ENCODE results near the gene TSPEAR.

The TSPEAR gene

DNA sequence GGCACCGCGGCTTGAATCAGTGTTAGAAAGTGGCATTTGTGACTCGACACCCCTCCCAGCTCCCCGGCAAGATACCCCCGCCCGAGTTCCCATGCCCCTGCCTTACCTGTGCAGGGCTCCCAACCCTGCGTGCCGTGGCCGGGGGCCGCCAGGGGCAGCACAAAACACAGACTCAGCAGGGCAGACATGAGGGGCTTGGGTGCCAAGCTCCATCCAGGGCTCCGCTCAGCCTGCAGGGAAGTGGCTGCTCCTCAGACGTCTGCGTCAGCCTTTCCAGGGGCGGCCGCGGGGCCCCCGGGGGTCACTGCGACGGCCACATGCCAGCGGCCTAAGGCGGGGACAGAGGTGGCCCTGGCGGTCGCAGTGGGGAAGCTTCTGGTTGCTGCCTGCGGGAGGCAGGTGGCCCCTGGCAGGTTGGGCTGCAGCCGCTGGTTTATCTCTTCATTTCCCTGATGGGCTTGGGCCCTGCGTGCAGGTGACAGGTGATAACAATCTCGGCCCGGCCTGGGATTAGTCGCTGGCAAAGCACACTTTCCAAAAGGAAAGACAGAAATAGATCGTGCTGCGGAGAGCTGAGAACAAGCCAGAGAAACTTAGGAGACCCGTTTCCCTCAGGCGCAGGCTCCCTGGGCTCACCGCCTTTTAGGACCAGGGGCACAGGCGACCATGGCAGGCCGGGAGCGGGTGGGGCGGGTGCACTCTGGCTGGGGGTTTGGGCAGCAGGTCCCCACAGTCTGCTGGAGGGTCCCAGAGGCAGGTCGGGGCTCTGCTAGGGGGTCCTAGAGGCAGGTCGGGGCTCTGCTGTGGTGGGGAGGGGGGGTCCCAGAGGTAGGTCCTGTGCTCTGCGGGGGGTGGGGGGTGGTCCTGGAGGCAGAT lies at the start of gene TSPEAR:
TSS of gene TSPEAR (minus strand) at position 246 of the 876 bp plus-strand sequence. CDS start at position 188, 58 bp downstream.
- no peak for DNase-seq

DNA sequence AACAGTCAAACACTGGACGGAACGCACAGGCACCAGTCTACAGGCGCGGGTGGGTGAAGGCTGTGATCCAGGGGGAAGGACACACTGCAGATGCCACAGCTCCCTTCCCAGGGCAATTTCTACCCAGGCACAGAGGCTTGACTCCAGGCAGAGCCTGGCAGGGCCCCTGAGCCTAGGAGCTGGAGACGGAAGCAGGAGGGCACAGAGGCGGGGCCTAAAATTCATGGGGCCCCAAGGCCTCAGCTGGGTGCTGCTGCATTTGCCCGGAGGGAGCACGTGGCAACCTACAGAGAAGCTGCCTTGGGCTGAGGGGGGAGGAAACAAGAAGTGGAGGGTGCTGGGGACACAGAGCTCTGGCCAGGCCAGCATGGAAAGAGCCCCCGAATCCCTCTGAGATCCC lies 49.0 kb upstream of the TSPEAR start:
- DNase-seq = no peak

DNA sequence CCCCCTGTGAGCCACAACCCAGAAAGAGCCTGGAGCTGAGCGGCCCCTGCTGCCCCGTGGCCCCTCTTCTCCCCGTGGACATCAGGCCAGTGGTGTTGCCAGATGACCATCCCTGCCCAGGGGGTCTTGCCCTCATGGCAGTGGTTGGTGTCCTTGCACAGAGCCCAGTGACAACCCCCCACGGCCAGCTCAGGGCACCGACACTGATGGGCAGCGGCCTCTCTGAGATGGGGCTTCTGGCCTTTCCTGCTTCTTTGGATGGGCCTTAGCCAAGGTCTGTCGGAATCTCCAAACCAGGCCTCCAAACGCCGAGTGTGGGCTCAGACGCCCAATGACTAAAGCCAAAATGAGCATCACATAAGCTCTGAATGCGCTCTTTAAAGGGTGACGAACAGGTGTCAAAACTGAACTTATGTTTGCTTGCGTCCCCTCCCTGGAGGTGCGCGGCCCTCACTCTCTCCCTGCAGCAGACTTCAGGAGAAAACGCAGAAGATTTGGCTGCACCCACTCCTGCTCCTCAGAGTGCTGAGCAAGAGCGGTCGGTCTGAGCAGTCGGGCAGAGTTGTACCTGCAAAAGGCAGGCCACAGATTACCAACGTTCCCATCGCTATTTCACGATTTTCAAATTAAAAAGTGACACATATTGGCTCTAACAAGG lies 48.4 kb upstream of the TSPEAR start:
- DNase-seq = no peak

DNA sequence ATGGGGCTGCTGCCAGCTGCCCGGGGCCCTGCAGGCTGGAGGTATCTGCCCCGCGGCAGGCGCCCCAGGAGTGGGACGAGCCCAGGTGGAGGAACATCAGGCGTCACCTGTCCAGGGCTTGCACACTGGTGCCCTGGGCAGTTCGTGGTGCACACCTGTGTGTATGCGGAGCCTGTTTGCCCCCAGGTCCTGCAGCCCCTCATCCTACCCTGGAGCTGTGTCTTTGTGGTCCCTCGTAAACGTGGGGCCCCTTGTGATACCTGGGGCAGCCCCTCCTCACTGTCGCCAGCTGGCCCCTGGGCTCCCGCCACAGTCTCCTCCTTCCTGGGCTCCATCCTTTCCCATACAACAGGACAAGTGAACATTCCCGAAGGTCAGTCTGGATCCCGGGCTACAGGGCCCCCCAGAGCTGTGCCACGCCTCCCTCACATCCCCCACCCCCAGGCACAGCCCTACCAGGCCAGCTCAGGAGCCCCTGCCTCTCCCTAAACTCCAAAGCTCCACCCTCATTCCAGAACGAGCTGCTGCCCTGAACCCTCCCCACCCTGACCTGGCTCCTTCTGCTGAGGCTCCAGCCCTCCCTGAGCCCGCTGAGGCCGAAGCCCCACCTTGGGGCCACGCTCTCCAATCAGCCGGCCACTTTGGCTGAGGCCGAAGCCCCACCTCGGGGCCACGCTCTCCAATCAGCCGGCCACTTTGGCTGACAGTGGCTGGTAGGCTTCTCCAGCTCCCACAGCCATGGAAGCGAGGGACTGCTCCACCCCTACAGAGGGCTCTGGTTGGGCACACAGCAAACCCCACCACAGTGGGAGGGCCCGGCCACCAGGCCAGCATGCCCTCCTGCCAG lies 47.6 kb upstream of the TSPEAR start:
- DNase-seq = no peak

DNA sequence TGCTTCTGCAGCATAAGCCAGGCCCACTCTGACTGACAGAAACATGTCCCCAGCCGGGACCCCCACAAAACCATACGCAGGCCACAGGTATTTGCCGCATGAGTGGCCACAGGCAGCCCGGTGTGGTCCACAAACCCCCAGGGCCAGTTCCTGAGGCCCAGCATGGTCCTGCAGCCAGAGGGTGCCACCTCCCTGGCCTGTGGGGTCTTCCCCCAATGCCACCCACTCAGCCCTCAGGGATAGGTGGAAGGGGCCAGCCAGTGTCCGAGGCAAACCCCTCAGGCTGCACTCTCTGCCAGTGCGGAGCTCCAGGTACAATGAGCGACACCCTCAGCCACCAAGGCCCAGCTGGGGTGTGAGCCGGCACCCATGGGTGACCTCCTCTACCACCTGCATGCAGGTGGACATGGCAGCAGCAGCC lies 46.8 kb upstream of the TSPEAR start:
- no peak for DNase-seq

DNA sequence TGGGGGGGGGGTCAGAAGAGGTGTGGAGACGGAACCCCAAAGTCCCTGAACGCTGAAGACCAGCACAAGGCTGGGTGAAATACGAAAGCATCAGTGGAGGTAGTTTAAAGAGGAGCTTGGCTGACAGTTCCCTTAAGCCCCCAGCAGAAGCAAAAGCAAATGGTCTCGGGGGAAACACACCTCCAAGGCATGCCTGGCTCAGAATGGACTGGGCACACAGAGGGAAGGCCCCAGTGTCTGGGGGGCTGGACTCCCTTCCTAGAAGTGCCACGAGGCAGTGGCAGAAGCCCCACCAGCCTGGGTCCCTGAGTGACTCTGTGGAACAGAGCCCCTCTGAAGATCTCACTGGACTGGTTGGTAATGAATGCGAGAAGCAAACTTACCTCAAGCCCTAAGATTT lies 46.4 kb upstream of the TSPEAR start:
- DNase-seq = no peak

DNA sequence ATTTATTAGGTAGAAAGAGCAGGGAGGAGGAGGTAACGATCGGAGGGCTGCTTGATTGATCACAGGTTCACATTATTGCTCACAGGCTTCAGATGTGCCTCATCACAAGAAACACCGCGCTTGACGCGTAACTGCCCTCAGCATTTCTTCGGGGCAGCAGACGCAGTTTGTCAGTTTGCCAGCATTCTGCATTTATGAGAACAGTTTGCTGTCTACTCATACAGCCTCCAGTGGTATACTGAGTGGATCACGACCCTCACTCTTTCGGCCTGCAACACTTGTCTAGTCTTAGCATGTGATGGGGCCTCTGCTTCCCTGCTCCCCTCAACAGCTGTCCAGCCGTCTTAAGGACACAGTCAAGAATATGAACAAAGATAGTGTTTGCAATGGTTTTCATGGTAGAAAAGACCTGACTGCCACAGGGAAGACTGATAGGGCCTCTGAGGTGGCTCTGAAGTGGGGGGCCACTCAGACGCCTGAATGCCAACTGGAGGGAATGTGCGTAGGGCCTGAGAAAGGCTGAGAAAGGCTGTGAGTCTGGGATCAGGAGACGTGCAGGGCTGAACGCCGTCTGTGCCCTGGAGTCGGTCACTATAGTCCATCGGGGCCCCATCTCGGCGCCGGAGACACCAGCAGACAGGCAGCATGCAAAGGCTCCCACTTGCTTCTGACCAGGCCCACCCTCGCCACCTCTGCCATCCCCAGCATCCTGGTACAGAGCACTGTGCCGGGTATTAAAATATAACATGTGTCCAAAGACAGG lies 45.2 kb upstream of the TSPEAR start:
- no peak for DNase-seq

DNA sequence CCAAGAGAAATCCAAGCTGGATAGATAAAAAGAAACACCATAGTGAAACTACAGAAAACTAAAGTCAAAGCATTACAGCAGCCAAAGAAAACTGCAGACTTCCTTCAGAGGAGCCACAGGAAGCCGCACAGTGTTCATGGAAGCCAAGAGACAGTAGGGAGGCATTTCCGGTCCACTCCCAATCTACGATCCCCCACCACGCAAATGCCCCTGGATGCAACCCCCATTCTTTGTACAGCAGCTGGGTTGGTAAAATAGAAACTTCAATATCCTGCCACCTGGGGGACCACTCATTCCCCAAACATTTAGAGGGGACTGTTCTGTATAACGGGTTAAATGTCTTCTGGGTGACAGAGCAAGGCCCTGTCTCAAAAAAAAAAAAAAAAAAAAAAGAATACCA lies 43.9 kb upstream of the TSPEAR start:
- DNase-seq = no peak

DNA sequence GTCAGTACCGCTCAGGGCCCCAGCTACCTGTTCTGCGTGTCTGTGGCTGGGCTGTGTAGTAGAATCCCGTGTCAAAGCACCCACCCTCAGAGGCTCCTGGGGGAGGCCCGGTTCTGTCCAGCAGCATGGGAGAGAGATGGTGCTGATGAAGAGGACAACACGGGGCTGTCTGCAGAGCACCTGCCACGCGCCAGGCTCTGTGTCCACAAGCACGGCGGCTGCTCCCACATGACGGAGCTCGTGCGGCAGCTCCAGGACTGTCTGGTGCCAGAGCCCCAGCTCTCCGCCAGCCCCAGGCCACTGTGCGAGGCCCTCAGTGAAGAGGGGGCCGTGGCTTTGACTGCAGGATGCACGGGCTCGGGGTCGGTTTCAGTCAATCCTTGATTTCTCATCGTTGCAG lies 42.0 kb upstream of the TSPEAR start:
- no peak for DNase-seq

DNA sequence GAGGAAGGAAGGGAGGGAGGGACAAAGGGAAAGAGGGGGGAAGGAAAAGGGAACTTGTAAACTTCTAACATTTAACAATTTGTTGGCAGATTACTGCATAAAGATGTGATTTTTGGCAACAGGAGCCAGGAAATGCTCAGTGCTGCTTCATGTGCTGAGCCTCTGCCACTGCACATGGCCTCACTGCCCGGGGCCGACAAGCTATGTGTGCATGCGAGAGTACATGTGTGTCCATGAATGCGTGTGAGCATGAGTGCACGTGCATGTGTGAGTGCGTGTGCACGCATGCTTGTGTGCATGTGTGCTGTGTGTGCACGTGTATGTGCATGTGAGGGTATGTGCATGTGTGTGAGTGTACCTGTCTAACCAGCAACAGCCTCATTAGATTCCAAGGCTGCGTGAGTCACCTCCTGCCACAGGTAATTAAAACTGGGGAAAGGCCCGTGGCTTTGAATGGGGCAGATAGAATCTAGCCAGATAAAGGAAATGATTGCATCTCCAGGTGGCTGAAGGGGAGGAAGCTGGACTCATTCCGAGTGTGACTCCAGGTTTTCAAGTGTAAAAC lies 41.4 kb upstream of the TSPEAR start:
- no peak for DNase-seq

DNA sequence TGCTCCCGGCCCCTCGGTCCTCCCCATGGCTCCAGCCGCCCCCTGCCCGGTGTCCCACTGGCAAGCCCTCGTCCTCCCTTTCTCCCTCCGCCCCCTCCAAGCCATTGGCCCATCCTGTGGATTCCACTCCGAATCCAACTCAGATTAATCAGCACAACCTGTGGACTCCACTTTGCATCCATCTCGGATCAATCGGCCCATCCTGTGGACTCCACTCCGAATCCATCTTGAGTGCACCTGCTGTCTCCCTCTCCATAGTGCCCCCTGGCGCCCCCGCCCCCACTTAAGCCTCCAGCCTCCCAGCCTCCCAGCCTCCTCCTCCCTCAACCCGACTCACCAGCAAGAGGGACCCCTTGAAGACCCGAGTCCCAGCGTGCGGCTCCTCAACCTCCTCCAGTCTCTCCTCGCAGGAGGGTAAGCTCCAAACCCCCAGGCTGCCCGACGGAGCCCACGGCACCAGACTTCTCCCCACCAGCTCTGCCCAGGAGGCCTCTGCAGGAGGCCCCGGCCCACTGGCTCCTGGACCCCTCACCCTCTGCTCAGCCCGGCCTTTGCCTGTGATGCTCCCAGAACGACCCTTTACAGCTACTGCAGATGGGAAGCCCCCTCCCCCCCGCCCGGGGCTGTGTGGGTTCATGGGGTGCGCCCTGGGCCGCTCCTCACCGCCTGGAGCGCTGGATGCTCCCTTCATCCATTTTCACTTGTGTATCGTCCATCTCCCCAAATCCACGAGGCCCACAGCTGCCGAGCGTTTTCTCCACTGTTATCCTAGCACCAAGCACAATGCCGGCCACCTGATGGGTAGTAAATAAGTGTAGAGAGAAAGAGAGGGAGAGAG lies 40.6 kb upstream of the TSPEAR start:
- DNase-seq = no peak

DNA sequence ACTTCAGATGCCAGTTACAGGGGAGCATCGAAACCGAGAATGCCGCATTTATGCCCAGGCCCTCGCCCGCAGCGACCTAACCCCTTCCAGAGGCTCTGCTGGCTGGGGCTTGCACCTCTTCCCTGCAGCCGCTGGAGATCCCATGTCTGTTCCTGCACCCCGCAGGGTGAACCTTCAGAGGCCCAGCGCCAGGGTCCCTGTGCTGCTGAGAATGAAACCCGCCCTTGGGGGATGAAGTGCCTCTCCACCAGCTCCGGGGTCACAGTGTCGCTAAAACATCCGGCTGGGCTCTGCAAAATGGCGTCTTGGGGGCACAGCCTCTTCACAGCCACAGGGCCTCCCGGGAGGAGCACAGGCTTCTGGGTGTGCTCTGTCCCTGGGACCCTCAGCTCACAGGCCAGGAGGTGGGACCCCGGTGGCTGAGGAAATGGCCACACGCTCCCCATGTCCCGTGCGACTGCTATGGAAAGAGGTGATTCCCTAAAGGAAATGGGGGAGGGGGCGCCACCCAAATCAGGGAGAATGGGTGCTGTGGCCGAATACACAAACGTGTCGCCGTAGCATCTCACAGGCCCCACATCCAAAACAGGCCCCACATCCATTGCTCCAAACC lies 39.9 kb upstream of the TSPEAR start:
- no peak for DNase-seq

DNA sequence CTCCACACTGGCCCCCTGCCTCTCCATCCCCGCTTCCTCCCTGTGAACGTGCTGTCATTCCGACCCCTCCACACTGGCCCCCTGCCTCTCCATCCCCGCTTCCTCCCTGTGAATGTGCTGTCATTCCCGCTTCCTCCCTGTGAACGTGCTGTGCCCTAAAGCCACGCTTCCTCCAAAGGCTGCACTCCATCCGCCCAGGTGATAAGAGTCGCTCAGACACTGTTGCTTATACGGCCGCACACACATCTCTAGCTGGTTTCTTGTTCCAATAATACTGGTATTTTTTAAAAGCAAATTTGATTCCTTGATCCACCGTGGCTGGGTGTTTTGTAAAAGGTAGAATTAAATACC lies 39.3 kb upstream of the TSPEAR start:
- DNase-seq = no peak

DNA sequence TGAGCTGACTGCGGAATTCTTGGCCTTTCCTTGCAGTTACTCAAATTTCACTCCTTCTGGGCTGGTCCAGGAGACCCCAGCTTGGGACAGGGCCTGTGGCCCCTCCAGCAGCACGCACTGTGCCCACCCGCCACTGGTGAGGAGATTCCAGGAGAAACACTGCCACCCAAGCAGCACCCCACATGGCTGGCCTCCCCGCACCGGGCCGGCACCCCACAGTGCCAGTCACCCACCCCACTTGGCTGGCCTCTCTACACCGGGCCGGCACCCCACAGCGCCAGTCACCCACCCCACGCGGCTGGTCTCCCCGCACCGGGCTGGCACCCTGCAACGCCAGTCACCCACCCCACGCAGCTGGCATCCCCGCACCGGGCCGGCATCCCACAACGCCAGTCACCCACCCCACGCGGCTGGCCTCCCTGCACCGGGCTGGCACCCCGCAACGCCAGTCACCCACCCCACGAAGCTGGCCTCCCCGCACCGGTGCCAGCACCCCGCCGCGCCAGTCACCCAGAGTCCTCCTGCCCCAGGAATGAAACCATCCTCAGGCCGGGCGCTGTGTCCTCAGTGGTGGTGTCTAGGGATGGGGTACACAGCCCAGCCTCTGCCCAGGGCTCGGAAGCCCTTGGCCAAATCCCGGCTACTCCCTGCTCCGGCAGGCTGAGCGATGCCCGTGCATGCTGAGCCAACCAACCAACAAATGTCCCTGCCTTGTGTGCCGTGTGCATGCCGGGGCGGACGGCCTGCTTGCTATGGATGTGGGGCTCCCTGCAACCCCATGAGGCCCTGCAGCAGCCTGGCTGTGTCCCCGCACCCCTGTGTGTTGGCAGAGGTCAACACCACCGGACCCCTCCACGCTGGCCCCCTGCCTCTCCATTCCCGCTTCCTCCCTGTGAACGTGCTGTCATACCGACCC lies 38.6 kb upstream of the TSPEAR start:
- DNase-seq = no peak

DNA sequence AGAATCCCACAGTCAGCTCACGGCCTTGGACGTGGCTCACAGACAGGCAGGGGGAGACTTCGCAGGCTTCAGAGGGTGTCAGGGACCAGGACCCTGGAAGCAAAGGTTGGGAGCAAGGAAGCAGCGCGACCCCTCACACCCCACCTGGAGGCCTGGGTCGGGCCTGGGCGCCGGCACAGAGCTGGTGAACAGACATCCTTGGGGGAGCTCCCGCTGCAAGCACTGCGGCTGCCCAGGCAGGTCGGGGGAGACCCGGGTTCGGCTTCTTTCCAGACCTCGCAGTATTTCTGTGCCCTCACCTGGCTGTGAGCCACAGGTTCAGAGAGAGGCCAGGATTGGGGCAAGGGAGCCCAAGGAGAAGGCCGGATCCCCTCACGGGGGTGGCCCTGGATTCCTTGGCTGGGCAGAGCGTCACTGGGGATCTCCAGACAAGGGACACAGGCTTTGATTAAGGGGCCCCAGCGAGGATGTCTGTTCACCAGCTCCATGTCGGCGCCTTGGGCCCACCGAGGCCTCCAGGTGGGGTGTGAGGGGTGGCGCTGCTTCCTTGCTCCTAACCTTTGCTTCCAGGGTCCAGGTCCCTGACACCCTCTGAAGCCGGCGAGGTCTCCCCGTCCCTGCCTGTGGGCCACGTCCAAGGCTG lies 37.9 kb upstream of the TSPEAR start:
- DNase-seq = no peak

DNA sequence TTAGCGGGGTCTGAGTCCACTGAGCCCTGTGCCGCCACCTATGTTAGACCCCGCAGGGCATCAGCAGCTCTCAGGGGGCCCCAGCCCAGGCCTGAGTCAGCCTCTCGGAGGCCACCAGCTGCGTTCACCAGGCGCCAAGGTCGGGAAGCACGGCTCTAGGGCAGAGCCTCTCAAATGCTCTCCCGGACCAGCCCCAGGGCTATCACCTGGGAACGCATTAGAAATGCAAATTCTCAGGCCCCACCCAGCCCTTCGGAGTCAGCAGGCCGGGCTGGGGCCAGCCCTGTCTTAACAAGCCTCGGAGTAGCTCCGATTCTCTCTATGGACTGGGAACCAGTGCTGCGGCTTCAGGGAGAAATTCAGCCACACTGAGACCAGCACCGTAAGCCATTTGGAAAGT lies 37.2 kb upstream of the TSPEAR start:
- DNase-seq = no peak

DNA sequence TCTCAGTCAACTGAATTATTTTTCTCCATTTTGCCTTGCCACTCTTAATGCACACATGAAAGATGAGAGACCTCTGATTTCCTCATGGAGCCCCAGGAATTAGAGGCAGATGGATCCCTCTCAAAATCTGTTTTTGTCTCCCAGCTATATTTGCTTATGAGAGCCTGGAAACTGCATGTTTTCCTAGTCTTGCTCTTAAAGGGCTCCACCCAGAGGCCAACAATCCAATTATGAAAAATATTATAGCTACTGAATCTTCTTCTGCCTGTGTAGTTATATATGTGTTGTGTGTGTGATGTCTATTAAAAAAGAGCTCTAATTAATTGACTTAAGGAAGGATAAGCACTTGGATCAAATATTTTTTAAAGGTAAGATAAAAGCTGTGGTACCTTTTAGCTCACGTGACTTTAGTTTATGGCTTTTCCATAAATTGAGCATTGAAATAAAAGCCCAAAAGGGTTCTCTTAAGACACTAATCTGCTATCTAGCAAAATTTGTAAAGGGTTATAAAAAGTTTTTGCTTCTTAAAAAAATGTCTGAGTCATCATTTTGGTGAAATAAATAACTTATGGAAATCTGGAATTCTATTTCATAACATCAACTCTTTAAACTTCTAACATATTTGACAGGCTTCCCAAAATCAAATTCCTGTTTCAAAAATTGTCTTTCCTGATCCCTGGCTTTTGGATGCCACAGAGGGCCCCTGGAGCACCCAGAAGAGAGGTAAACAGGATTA lies 31.2 kb upstream of the TSPEAR start:
- DNase-seq = no peak

DNA sequence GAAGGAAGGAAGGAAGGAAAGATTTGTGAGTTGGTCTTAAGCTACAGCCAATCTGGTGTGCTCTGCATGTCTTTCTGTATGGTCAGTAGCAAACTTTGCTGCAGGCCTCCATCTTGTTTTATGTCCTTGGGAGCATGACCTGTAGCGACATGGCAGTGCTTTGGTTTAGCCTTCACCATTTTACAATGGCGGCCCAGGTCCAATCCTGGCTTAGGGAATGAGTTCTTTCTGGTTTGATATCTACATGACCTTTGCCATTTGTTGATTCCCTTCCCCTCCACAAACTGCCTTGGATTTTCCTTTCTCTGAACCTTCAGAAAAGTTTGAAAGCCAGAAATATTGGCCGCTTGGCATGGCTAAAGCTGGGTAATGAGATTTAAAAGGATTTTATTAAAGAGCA lies 30.5 kb upstream of the TSPEAR start:
- no peak for DNase-seq

DNA sequence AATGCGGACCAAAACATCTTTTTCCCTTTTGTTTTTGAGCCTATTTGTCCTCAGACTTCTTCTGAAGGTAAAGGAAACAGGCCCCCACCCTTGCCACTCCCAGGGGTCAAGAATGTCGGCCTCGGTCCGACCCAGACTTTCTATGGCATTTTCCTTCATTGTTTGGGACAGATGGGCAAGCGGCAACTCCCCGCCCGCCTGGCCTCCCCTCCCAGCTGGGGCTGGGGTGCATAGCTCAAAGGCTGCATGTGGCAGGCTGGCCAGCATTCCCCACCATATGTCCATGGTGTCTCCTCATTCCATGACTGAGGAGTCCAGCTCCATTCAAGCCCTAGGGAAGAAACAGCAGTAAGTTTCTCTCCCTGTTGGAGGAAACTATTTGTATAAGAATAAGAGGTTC lies 29.4 kb upstream of the TSPEAR start:
- no peak for DNase-seq

Data from T1000 (cell line).